ENCODE data around the gene VCL.

The VCL gene

DNA sequence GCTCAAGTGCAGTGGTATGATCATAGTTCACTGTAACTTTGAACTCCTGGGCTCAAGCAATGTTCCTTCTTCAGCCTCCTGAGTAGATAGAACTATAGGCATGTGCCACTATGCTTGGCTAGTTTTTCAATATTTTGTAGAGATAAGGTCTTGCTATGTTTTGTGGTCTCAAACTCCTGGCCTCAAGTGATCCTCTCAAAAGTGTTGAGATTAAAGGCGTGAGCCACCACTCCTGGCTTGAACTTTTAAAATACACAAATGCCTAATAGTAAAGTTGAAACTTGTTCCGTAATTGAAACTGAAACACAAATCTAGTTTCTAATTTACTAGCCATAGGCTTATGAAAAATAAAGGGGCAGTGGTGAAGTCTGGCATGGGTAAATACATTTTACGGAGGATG lies 87.0 kb downstream of the VCL start:
- Histone ChIP-seq H3K36me3 (ENCODE audit: low read depth) (peaks cover 81% of the 10 kb centered on the region), H3K4me3 (ENCODE audit: severe bottlenecking) (no peak overlapping the region), H3K27me3 (ENCODE audit: insufficient read depth, poor library complexity, severe bottlenecking) (no peaks in the 10 kb centered on the region), H3K4me1 (ENCODE audit: insufficient read depth, poor library complexity, severe bottlenecking) (peaks cover 8% of the 10 kb centered on the region), H3K9me3 (ENCODE audit: severe bottlenecking) (no peaks in the 10 kb centered on the region), H3K27ac (ENCODE audit: poor library complexity, severe bottlenecking) (no peak overlapping the region)
- no peak for ATAC-seq (ENCODE audit: low read depth)
- TF ChIP-seq, protein P1, sequence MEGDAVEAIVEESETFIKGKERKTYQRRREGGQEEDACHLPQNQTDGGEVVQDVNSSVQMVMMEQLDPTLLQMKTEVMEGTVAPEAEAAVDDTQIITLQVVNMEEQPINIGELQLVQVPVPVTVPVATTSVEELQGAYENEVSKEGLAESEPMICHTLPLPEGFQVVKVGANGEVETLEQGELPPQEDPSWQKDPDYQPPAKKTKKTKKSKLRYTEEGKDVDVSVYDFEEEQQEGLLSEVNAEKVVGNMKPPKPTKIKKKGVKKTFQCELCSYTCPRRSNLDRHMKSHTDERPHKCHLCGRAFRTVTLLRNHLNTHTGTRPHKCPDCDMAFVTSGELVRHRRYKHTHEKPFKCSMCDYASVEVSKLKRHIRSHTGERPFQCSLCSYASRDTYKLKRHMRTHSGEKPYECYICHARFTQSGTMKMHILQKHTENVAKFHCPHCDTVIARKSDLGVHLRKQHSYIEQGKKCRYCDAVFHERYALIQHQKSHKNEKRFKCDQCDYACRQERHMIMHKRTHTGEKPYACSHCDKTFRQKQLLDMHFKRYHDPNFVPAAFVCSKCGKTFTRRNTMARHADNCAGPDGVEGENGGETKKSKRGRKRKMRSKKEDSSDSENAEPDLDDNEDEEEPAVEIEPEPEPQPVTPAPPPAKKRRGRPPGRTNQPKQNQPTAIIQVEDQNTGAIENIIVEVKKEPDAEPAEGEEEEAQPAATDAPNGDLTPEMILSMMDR (IDR thresholded peaks at IDR 0.05; ENCODE audit: poor library complexity, severe bottlenecking) = no peak
- no peak for DNase-seq (ENCODE audit: low spot score)

DNA sequence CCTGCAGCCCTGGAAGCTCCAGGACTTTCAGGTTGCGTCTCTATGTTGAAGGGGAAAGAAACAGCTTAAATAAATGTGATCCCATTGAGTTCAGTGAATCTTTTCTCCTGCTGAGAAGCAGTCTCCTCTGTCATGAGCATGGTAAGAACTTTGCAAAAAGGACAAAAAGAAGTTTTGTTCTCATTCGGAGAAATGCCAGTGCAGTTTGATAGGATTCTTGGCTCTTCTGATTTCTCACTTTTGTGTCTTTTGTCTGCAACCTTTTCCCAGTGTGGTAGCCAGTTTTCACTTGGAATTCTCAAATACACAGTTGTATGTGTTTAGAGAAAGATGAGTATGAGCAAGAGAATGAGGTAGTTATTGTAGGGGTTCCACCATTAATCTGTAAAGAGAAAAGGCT lies 88.4 kb downstream of the VCL start:
- no peak overlapping the region for H3K27ac ChIP-seq (ENCODE audit: poor library complexity, severe bottlenecking)
- H3K4me1 ChIP-seq (ENCODE audit: insufficient read depth, poor library complexity, severe bottlenecking) = no peaks in the 10 kb centered on the region
- TF ChIP-seq, protein P1 (IDR thresholded peaks at IDR 0.05; ENCODE audit: poor library complexity, severe bottlenecking) = no peak
- H3K9me3 ChIP-seq (ENCODE audit: severe bottlenecking) = no peaks in the 10 kb centered on the region
- H3K4me3 ChIP-seq (ENCODE audit: severe bottlenecking) = no peak overlapping the region
- peaks cover 89% of the 10 kb centered on the region for H3K36me3 ChIP-seq (ENCODE audit: low read depth)
- no peaks in the 10 kb centered on the region for H3K27me3 ChIP-seq (ENCODE audit: insufficient read depth, poor library complexity, severe bottlenecking)
- DNase-seq (ENCODE audit: low spot score) (no peak), ATAC-seq (ENCODE audit: low read depth) (no peak)

DNA sequence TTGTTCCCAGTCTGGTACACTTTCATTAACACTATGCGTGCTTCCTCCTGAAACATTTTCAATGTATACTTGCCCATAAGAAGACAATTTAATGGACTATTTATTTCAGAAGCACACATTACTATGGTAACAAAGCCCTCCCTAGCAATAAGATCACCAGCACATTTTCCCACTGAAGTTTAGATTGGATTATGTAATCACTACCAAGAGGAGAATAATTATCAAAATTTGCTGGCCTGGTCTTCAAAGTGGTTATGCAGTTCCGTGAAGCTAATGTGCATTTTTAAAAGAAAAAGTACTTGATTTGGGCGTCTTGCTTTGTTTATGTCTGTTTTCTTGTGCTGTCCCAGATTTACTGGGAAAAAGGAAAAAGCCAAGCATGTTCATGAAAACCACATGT lies 90.8 kb downstream of the VCL start:
- no peaks in the 10 kb centered on the region for H3K4me1 ChIP-seq (ENCODE audit: insufficient read depth, poor library complexity, severe bottlenecking)
- ATAC-seq (ENCODE audit: low read depth) (no peak), DNase-seq (ENCODE audit: low spot score) (no peak)
- no peaks in the 10 kb centered on the region for H3K27me3 ChIP-seq (ENCODE audit: insufficient read depth, poor library complexity, severe bottlenecking)
- no peak overlapping the region for H3K27ac ChIP-seq (ENCODE audit: poor library complexity, severe bottlenecking)
- peaks cover 88% of the 10 kb centered on the region for H3K36me3 ChIP-seq (ENCODE audit: low read depth)
- H3K9me3 ChIP-seq (ENCODE audit: severe bottlenecking) = no peaks in the 10 kb centered on the region
- TF ChIP-seq, protein P1 (IDR thresholded peaks at IDR 0.05; ENCODE audit: poor library complexity, severe bottlenecking) = no peak
- no peak overlapping the region for H3K4me3 ChIP-seq (ENCODE audit: severe bottlenecking)

DNA sequence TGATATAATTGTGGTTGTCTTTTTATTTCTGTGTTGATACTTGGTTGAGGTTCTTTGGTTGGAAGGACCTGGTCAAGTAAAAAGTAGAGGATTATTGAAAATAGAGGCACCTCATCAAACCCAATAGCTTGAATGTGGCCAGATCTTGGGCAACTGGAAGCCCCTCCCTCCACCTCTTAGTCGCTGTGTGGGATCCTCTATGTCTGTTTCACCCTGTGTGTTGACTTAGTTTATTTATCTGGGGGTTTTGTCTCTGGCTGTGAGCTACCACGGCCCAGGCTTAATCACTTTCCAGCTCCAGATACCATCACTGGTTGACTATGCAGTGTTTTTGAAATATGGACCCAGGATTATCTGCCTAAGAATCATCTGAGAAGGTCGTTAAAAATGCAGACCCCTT lies 94.5 kb downstream of the VCL start:
- no peaks in the 10 kb centered on the region for H3K27me3 ChIP-seq (ENCODE audit: insufficient read depth, poor library complexity, severe bottlenecking)
- TF ChIP-seq, protein P1 (IDR thresholded peaks at IDR 0.05; ENCODE audit: poor library complexity, severe bottlenecking) = no peak
- H3K4me1 ChIP-seq (ENCODE audit: insufficient read depth, poor library complexity, severe bottlenecking) = no peaks in the 10 kb centered on the region
- H3K9me3 ChIP-seq (ENCODE audit: severe bottlenecking) = no peaks in the 10 kb centered on the region
- no peak overlapping the region for H3K4me3 ChIP-seq (ENCODE audit: severe bottlenecking)
- ATAC-seq (ENCODE audit: low read depth) = no peak
- DNase-seq (ENCODE audit: low spot score) = no peak
- H3K27ac ChIP-seq (ENCODE audit: poor library complexity, severe bottlenecking) = no peak overlapping the region
- H3K36me3 ChIP-seq (ENCODE audit: low read depth) = peaks cover 92% of the 10 kb centered on the region

DNA sequence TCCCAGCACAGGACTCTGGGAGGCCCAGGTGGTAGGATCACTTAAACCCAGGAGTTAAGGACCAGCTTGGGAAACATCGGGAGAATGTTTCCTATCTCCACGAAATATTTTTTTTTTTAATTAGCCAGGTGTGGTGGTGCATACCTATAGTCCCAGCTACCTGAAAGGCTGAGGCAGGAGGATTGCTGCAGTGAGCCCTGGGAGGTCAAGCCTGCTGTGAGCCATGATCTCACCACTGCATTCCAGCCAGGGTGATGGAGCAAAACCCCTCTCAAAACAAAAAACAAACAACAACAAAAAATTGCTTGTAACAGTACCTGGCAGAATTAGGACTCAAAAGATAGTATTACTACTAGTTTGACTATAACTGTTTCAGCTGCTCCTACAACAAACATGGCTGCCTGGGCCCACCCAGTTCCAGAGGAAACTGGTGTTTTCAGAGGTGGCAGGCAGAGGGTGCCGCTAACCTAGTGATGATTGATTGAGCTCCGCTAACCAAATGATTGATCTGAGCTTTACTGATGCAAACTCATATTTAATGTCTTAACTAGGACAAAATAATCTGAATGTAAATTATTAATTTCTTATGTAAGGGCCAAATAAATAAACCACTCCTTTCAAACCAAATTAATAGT lies 95.7 kb downstream of the VCL start:
- peaks cover 94% of the 10 kb centered on the region for H3K36me3 ChIP-seq (ENCODE audit: low read depth)
- H3K4me1 ChIP-seq (ENCODE audit: insufficient read depth, poor library complexity, severe bottlenecking) = no peaks in the 10 kb centered on the region

More for the DNA sequence above, 95.7 kb downstream of the VCL start:
- H3K27ac ChIP-seq (ENCODE audit: poor library complexity, severe bottlenecking) = no peak overlapping the region
- DNase-seq (ENCODE audit: low spot score) (no peak), ATAC-seq (ENCODE audit: low read depth) (no peak)
- TF ChIP-seq, protein P1 (IDR thresholded peaks at IDR 0.05; ENCODE audit: poor library complexity, severe bottlenecking) = no peak
- no peaks in the 10 kb centered on the region for H3K9me3 ChIP-seq (ENCODE audit: severe bottlenecking)
- no peaks in the 10 kb centered on the region for H3K27me3 ChIP-seq (ENCODE audit: insufficient read depth, poor library complexity, severe bottlenecking)
- H3K4me3 ChIP-seq (ENCODE audit: severe bottlenecking) = no peak overlapping the region
